Measurements from ENCODE around the gene TOP3B.

Gene TOP3B

GRCh38 chr22:21919526-21920307 is 62.9 kb downstream of the TOP3B start:
- Histone ChIP-seq H3K79me2 (ENCODE audit: low read length) (no peaks in the 10 kb centered on the region), H3K27ac (ENCODE audit: low read length) (no peak overlapping the region), H2AFZ (ENCODE audit: low read length) (no peak overlapping the region), H3K27me3 (replicated peaks; ENCODE audit: insufficient read depth, low read length) (no peaks in the 10 kb centered on the region), H3K4me1 (ENCODE audit: low read length) (no peaks in the 10 kb centered on the region), H3K9me2 (replicated peaks; ENCODE audit: insufficient read depth, low read length) (no peaks in the 10 kb centered on the region), H3F3A (ENCODE audit: insufficient read depth, low read length) (no peaks in the 10 kb centered on the region), H3K4me3 (ENCODE audit: low read length) (no peak overlapping the region), H3K4me2 (ENCODE audit: low read depth, low read length) (no peak overlapping the region), H4K20me1 (ENCODE audit: insufficient read depth, low read length) (no peaks in the 10 kb centered on the region), H3K9me3 (replicated peaks; ENCODE audit: insufficient read depth, low read length) (no peaks in the 10 kb centered on the region), H3K9ac (ENCODE audit: low read length) (no peak overlapping the region), H3K36me3 (replicated peaks; ENCODE audit: insufficient read depth, low read length) (no peaks in the 10 kb centered on the region)
- no peak for TF ChIP-seq EZH2phosphoT487 (IDR thresholded peaks at IDR 0.05; ENCODE audit: low read length)
- no peak for TF ChIP-seq CTCF (IDR thresholded peaks at IDR 0.05; ENCODE audit: low read length)
- TF ChIP-seq EZH2 (optimal IDR thresholded peaks at IDR 0.05; ENCODE audit: low read depth, low read length) = no peak
- DNase-seq = no peak

DNA sequence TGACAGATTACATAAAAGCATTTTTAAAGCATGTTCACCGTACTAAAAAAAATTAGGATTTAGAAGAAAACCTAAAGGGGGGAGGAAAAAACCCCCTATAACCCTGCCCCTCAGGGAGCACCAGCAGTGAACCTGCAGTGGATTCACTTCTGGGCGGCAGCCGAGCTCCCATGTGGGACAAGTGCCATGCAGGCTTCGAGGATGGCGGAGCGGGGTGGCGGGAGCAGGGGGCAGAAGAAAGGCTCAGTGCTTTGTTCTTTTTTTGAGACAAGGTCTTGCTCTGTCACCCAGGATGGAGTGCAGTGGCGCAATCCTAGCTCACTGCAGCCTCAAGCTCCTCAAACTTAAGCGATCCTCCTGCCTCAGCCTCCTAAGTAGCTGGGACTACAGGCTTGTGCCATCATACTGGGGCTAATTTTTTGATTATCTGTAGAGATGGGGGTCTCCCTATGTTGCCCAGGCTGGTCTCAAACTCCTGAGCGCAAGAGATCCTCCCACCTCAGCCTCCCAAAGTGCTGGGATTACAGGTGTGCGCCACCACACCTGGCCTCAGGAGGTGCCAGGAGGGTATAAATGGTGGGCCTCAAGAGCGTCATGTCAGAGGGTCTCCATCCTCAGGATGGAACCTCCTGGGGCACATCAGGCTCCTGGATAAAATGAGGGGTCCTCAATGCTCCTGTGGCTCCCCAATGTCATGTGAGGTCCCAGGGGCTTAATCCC is 64.0 kb downstream of the TOP3B start:
- Histone ChIP-seq H3K4me2 (ENCODE audit: low read depth, low read length) (no peak overlapping the region), H3K27ac (ENCODE audit: low read length) (no peak overlapping the region), H4K20me1 (ENCODE audit: insufficient read depth, low read length) (no peaks in the 10 kb centered on the region), H3K9me2 (replicated peaks; ENCODE audit: insufficient read depth, low read length) (no peaks in the 10 kb centered on the region), H3K9ac (ENCODE audit: low read length) (no peak overlapping the region), H2AFZ (ENCODE audit: low read length) (no peak overlapping the region), H3K4me1 (ENCODE audit: low read length) (no peaks in the 10 kb centered on the region), H3K9me3 (replicated peaks; ENCODE audit: insufficient read depth, low read length) (no peaks in the 10 kb centered on the region), H3K36me3 (replicated peaks; ENCODE audit: insufficient read depth, low read length) (no peaks in the 10 kb centered on the region), H3K27me3 (replicated peaks; ENCODE audit: insufficient read depth, low read length) (no peaks in the 10 kb centered on the region), H3K4me3 (ENCODE audit: low read length) (no peak overlapping the region), H3F3A (ENCODE audit: insufficient read depth, low read length) (no peaks in the 10 kb centered on the region), H3K79me2 (ENCODE audit: low read length) (no peaks in the 10 kb centered on the region)
- no peak for TF ChIP-seq CTCF (IDR thresholded peaks at IDR 0.05; ENCODE audit: low read length)
- no peak for DNase-seq

GRCh38 chr22:21917959-21918261 is 64.7 kb downstream of the TOP3B start:
- H4K20me1 ChIP-seq (ENCODE audit: insufficient read depth, low read length) = no peaks in the 10 kb centered on the region
- H3K36me3 ChIP-seq (replicated peaks; ENCODE audit: insufficient read depth, low read length) = no peaks in the 10 kb centered on the region
- no peak overlapping the region for H3K9ac ChIP-seq (ENCODE audit: low read length)
- H3K9me2 ChIP-seq (replicated peaks; ENCODE audit: insufficient read depth, low read length) = no peaks in the 10 kb centered on the region
- no peaks in the 10 kb centered on the region for H3K79me2 ChIP-seq (ENCODE audit: low read length)
- H3F3A ChIP-seq (ENCODE audit: insufficient read depth, low read length) = no peaks in the 10 kb centered on the region
- H3K4me3 ChIP-seq (ENCODE audit: low read length) = no peak overlapping the region
- no peak overlapping the region for H2AFZ ChIP-seq (ENCODE audit: low read length)
- no peak overlapping the region for H3K27ac ChIP-seq (ENCODE audit: low read length)
- TF ChIP-seq CTCF (IDR thresholded peaks at IDR 0.05; ENCODE audit: low read length) = no peak
- no peak for TF ChIP-seq EZH2 (optimal IDR thresholded peaks at IDR 0.05; ENCODE audit: low read depth, low read length)
- TF ChIP-seq EZH2phosphoT487 (IDR thresholded peaks at IDR 0.05; ENCODE audit: low read length) = no peak
- no peaks in the 10 kb centered on the region for H3K27me3 ChIP-seq (replicated peaks; ENCODE audit: insufficient read depth, low read length)
- no peaks in the 10 kb centered on the region for H3K4me1 ChIP-seq (ENCODE audit: low read length)
- no peaks in the 10 kb centered on the region for H3K9me3 ChIP-seq (replicated peaks; ENCODE audit: insufficient read depth, low read length)
- no peak for DNase-seq
- no peak overlapping the region for H3K4me2 ChIP-seq (ENCODE audit: low read depth, low read length)
